AG10803 (cell line): Measurements from ENCODE around the gene SIVA1.

Experiments
- DNase-seq: peaks from one replicate; pipeline ENCODE4 v3.0.0; 2010; ENCODE audit warnings: low read depth
- H3K4me3 ChIP-seq: 2 replicates; pipeline ENCODE4 v1.5.1; 2011; ENCODE audit warnings: mild to moderate bottlenecking, low read length, control low read depth
- CTCF ChIP-seq: conservative IDR thresholded peaks from 2 replicates; pipeline ENCODE4 v1.5.1; 2011; ENCODE audit warnings: mild to moderate bottlenecking, low read length, control low read depth, inconsistent platforms

The SIVA1 gene

GRCh38 chr14:104793703-104793959 is 40.7 kb downstream of the SIVA1 start:
- H3K4me3 ChIP-seq: peak overlapping the region; percentile 76
- no peak for DNase-seq

GRCh38 chr14:104794099-104794498 is 41.2 kb downstream of the SIVA1 start:
- no peak for TF ChIP-seq CTCF
- peak; percentile 52 for DNase-seq
- peak overlapping the region; percentile 76 for H3K4me3 ChIP-seq

More at GRCh38 chr14:104793703-104793959, 40.7 kb downstream of the SIVA1 start:
- no peak for TF ChIP-seq CTCF

- DNase-seq: peak; percentile 21
- H3K4me3 ChIP-seq: peak overlapping the region; percentile 76
- no peak for TF ChIP-seq CTCF
Observed at GRCh38 chr14:104794631-104794992, 41.7 kb downstream of the SIVA1 start.

- DNase-seq: peak; percentile 16
- peak within 1 kb of the TSS; percentile 76 for H3K4me3 ChIP-seq
- TF ChIP-seq CTCF: no peak
Observed at GRCh38 chr14:104794993-104795780, 42.2 kb downstream of the SIVA1 start, which contains the start of gene AKT1. AKT1 (minus strand) TSS chr14:104795748; CDS start chr14:104792643, 3,105 bp downstream.

- no peak for TF ChIP-seq CTCF
- peak; percentile 46 for DNase-seq
- peak overlapping the region; percentile 60 for H3K4me3 ChIP-seq
Observed at GRCh38 chr14:104795781-104796686, 43.1 kb downstream of the SIVA1 start.

- no peak for DNase-seq
- H3K4me3 ChIP-seq: no peak overlapping the region
- TF ChIP-seq CTCF: no peak
Observed at GRCh38 chr14:104796687-104797081, 43.7 kb downstream of the SIVA1 start.
